AG04450 (cell line): ENCODE data around the gene ZNF580. TPM values are rescaled to one million over a fixed set of nuclear protein-coding genes. Genes with fewer than 3 reads are reported as not detected.
A peak's percentile ranks its signal among the peaks of the same experiment; 100 is the strongest.

Source experiments
- CTCF ChIA-PET: fragments of 300-600, 350-600 bp; formaldehyde crosslinking; extraction: SDS; loops from one replicate; lab custom pipeline; 2022; ENCODE audit warnings: antibody characterized with exemption, inconsistent platforms; lab: Charles Lee
- POLR2A ChIA-PET: fragments of 350-600 bp; formaldehyde crosslinking; extraction: SDS; loops from one replicate; lab custom pipeline; 2021; ENCODE audit warnings: antibody characterized with exemption, inconsistent platforms; lab: Yijun Ruan, JAX
- DNase-seq: peaks from one replicate; pipeline ENCODE4 v3.0.0-alpha.2; 2011; ENCODE audit warnings: low read depth, low spot score
- H3K27ac ChIP-seq: one replicate; pipeline ENCODE4 v1.5.1; 2012; ENCODE audit warnings: low read depth, low read length, control low read depth
- H3K27me3 ChIP-seq: one replicate; pipeline ENCODE4 v1.6.0; 2012; ENCODE audit warnings: low read length; ENCODE audit not compliant: control insufficient read depth, insufficient read depth
- H3K4me3 ChIP-seq: 2 replicates; pipeline ENCODE4 v1.5.1; 2011; ENCODE audit warnings: mild to moderate bottlenecking, low read depth, low read length, control low read depth
- H3K9me3 ChIP-seq: 2 replicates; pipeline ENCODE4 v1.5.1; 2012; ENCODE audit warnings: low read length; ENCODE audit not compliant: control insufficient read depth, insufficient read depth
- CTCF ChIP-seq: IDR thresholded peaks from 2 replicates; pipeline ENCODE4 v1.5.1; 2011; ENCODE audit warnings: low read depth, low read length, control low read depth, inconsistent platforms
- polyA plus RNA-seq: library from polyadenylated mRNA; depleted of rRNA; stranded (reverse); fragments of >200 nt; gene quantifications from 2 replicates; pipeline ENCODE4 v1.2.3, GENCODE V29; 2011

ZNF580 gene
- polyA plus RNA-seq, 1 experiment: 7.3 TPM

- peak; percentile 87 for TF ChIP-seq CTCF
- peak overlapping the region; percentile 11 for H3K27ac ChIP-seq
- no peaks in the 10 kb centered on the region for H3K27me3 ChIP-seq
- H3K4me3 ChIP-seq: no peak overlapping the region
- ChIA-PET POLR2A (interaction anchor here (0.7 to 1.5 kb wide), 3 partner anchors 12 to 33 kb away, joined by 3 to 8 read pairs (median 5); partner anchors contain the start of gene FIZ1), CTCF (interaction anchor here (0.6 to 3.9 kb wide), 37 partner anchors 9 to 701 kb away, joined by 3 to 33 read pairs (median 4); partner anchors contain the start of genes U2AF2, ZNF581, ZNF784 and ZNF865)
- H3K9me3 ChIP-seq: no peaks in the 10 kb centered on the region; the same call in 1 of the 2 replicates
- peak; percentile 95 for DNase-seq
These were observed 8.4 kb upstream of the ZNF580 start for GRCh38 chr19:55632463-55632834.

- no peak for DNase-seq
- no peak overlapping the region for H3K4me3 ChIP-seq
- H3K27ac ChIP-seq: no peak overlapping the region
- POLR2A ChIA-PET: interaction anchor here (0.9 to 1.5 kb wide), 2 partner anchors 10 to 20 kb away, joined by 3 to 8 read pairs; partner anchors contain the start of gene ZNF784
- no peaks in the 10 kb centered on the region; the same call in 1 of the 2 replicates for H3K9me3 ChIP-seq
- CTCF ChIA-PET: interaction anchor here (0.6 to 3.9 kb wide), 13 partner anchors 10 to 433 kb away, joined by 3 to 33 read pairs (median 14); partner anchors contain the start of genes U2AF2, ZNF784 and ZNF865
- TF ChIP-seq CTCF: no peak
- H3K27me3 ChIP-seq: no peaks in the 10 kb centered on the region
These were observed 6.9 kb upstream of the ZNF580 start for GRCh38 chr19:55633861-55634260.

- CTCF ChIA-PET: interaction anchor here (0.6 to 2.6 kb wide), 3 partner anchors 18 to 168 kb away, joined by 3 to 9 read pairs (median 8); no protein-coding TSS in a partner anchor
These were observed 5.5 kb upstream of the ZNF580 start for GRCh38 chr19:55635334-55635717.

GRCh38 chr19:55635856-55636440 is 4.9 kb upstream of the ZNF580 start:
- POLR2A ChIA-PET: interaction anchor here (1.0 to 1.5 kb wide), 2 partner anchors 12 to 18 kb away, joined by 3 read pairs; partner anchors contain the start of gene CCDC106
- no peak for DNase-seq
- H3K27me3 ChIP-seq: no peaks in the 10 kb centered on the region

More at GRCh38 chr19:55635334-55635717, 5.5 kb upstream of the ZNF580 start:
- H3K9me3 ChIP-seq: no peaks in the 10 kb centered on the region; the same call in 1 of the 2 replicates
- H3K27ac ChIP-seq: peak overlapping the region; percentile 92
- DNase-seq: no peak
- H3K27me3 ChIP-seq: no peaks in the 10 kb centered on the region
- peak overlapping the region; percentile 98 for H3K4me3 ChIP-seq
- POLR2A ChIA-PET: interaction anchor here (0.7 to 1.0 kb wide), 5 partner anchors 10 to 37 kb away, joined by 3 to 11 read pairs (median 5); partner anchors contain the start of gene ZNF784
- no peak for TF ChIP-seq CTCF

More at GRCh38 chr19:55635856-55636440, 4.9 kb upstream of the ZNF580 start:
- H3K9me3 ChIP-seq: no peaks in the 10 kb centered on the region; the same call in 1 of the 2 replicates
- peak overlapping the region; percentile 98 for H3K4me3 ChIP-seq
- H3K27ac ChIP-seq: peak overlapping the region; percentile 11
- CTCF ChIA-PET: interaction anchor here (0.8 to 2.6 kb wide), 4 partner anchors 17 to 168 kb away, joined by 3 to 9 read pairs (median 6); no protein-coding TSS in a partner anchor
- no peak for TF ChIP-seq CTCF
